GM04503 (cell line): ENCODE results near the gene RANBP1.

Experiments used
- DNase-seq: peaks from one replicate; pipeline ENCODE4 v3.0.0-alpha.2; 2012; ENCODE audit warnings: low read depth

RANBP1 gene

DNA sequence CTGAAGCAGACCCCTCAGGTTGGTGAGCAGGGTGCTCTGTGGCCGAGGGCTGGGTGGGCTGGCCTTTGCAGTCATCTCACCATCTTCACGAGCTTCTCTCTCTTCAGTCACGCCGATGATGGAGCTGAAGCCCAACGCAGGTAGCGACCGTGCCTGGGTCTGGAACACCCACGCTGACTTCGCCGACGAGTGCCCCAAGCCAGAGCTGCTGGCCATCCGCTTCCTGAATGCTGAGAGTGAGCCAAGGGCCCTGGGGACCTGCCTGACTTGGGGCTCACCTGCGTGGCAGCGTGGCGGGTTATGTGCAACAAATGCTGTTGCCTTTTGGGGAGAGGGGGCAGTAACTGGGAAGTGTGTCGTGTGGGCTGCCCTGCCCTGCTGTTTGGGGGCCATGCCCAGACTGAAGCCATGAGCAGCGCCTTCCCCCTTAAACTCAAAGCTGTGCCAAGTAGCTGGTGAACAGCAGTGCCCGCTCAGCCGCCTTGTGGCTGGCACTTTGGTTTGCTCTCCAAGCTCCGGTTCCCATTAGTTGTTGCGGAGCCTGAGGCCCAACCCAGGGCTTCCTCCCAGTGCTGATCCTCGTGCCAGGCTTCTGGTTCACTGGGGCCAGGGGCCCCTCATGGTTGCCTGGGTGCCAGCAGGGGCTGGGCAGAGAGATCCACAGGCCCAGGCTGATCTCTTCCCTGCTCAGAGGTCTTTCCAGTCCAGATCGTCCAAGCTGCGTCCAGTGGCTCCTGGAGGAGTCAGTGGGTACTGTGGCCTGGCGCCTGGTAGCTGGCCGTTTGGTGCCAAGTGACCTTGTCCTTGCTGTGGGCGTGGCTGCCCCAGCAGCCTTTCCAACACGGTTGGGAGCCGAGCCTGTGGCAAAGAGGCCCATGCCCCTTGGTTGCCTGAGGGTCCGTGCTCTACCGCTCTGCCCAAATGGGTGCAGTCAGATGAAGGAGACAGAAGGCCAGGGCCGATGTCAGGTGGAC is 9.6 kb downstream of the RANBP1 start:
- no peak for DNase-seq

DNA sequence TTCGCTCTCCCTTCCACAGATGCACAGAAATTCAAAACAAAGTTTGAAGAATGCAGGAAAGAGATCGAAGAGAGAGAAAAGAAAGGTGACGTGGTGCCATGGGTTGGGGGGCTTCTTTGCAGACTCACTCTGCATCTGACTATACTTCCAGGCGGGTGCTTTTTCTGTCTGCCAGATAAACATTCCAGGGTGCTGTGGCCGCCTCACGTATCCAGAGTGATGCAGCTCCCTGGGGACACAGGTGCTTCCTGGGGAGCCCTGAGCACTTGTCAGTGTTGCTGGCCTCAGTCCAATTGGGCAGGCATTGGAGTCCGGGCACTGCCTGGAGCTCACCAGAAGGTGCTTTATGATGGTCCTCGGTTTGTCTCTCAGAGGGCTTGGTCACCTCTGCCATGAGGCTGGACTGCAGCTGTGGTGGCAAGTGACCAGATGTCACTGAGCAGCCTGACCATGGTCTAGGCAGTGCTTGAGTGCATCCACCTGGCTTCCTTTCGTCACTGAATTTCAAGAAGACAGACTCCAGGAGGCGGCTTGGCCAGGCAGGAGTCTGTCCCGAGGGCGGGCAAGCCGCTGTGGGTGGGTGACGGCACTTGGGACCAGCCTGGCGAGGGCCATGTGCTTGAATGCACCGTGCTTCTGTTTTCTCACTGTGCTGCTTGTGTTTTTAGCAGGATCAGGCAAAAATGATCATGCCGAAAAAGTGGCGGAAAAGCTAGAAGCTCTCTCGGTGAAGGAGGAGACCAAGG is 10.6 kb downstream of the RANBP1 start:
- no peak for DNase-seq

DNA sequence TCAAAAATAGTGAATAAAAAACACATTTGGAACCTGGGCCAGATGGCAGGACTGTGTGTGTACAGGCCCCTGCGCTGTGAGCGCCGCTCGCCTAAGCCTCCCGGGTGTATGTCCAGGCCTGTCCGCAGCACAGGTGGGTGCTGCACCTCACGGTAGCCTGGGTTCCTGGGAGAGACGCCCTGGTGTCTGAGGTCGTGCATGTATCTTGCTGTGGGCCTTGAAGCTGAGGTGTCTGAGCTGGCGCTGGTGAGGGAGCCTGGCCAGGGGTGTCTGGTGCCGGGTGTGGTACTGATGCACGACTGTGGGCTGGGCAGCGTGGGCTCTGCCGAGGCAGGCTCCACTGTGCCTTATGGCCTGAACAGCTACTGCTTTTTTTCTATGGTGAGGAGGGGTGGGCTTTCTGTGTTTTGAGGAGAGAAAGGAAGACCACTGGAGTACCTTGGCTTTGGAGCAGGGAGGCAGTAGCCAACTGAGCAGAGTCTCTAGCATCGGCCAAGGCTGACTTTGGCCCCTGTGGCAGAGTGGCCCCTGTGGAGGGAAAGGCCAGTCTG is 11.5 kb downstream of the RANBP1 start:
- no peak for DNase-seq

DNA sequence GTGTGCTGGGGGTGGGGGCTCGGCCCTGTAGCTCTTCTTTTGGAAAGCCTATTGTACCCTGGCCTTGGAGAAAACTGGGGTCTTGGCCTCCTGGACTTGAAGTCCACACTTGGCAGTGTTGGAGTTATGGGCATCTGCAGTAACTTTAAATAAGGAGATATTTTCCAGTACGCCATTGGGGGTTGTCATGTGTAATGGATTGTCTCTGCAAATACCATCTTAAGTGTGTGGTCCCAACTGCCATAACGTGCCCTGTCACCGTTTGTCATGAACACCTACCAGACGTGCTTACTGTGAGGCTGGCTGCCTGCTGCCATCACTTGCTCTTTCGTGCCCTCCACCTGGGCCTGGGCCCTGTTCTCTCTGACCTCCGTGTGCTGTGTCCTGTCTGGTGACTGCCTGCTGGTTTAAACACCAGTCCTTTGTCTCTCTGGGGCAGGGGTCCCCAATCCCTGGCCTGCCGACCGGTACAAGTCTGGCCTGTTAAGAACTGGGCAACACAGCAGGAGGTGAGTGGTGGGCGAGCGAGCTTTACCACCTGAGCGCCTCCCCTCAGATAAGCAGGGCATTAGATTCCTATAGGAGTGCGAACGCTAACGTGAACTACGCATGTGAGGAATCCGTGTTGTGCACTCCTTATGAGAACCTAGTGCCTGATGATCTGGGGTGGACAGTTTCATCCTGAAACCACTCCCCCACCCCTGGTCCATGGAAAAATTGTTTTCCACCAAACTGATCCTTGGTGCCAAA is 12.1 kb downstream of the RANBP1 start:
- no peak for DNase-seq

DNA sequence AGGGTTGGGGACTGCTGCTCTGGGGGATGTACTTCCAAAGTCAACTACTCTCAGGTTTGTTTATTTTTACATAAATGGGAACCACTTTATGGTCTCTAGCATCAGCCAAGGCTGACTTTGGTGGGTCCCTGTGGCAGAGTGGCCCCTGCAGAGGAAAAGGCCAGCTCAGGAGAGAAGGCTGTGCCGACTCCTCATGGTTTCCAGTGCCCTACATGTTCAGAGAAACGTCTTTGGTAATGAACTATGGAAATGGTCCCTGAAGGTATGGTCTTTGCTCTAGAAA is 12.7 kb downstream of the RANBP1 start:
- DNase-seq = no peak

DNA sequence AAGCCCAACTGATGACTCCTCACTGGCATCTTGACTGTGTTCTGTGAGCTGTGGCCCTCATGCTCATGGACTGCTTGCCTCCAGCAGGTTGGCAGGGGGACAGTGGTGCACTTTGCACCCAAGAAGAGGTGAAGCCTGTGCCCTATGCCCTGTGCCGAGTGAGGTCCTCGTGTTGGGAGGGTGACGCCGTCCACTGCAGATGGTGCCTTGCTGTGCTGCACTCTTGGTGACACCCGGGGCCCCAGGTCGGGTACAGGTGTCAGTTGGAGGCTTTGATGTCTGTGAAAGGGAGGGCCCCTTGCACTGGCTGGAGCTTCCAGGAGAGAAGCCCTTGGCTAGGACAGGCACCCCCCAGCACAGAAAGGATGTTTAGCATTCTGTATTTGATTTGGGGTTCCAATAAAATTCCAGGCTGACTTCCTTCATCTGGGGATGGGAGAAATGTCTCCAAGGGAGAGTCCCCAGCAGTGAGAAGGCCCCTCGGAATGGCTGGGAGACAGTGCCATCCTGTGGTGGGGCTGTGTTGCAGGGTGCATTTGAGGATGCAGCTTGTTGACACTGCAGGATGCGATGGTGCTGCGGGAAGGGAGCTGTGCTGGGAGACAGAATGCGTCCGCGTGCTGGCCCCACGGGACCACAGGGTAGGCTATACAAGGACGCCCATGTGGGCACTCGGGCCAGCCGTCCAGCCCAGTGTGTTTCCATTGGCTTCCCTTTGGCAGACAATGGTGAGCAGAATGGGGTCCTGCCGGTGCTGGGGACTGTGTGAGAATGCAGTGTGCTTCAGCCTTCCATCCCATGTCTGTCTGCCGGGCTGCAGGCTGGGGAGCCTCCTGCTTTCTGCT is 13.2 kb downstream of the RANBP1 start:
- no peak for DNase-seq

DNA sequence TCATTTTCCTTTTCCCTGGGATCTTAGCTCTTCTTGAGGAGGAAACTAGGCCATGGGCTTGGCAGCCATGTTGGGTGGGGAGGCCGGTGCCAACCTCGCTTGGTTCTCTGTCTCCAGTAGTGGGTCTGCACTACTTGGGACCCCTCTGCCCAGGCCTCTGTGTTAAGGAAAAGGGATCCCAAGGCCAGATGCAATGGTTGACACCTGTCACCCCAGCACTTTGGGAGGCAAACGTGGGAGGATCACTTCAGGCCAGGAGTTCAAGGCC is 13.8 kb downstream of the RANBP1 start:
- DNase-seq = no peak

DNA sequence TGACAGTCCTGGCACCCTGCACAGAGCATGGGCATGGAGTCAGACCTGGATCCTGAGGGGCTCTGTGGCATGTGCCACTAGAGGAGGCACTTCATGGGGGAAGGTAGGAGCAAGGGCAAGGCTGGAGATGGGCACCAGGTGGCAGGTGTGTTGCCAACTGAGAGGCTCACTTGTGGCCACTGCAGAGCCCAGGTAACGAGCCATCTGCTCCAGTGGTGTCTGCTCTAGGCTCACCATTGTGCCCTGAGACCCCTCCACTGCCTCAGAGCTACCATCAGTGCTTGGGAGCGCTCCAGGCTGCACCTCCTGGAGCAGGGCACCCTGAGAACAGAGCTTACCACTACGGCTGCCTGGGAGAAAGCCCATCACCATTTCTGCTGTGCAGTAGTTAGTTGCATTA is 14.4 kb downstream of the RANBP1 start:
- no peak for DNase-seq

DNA sequence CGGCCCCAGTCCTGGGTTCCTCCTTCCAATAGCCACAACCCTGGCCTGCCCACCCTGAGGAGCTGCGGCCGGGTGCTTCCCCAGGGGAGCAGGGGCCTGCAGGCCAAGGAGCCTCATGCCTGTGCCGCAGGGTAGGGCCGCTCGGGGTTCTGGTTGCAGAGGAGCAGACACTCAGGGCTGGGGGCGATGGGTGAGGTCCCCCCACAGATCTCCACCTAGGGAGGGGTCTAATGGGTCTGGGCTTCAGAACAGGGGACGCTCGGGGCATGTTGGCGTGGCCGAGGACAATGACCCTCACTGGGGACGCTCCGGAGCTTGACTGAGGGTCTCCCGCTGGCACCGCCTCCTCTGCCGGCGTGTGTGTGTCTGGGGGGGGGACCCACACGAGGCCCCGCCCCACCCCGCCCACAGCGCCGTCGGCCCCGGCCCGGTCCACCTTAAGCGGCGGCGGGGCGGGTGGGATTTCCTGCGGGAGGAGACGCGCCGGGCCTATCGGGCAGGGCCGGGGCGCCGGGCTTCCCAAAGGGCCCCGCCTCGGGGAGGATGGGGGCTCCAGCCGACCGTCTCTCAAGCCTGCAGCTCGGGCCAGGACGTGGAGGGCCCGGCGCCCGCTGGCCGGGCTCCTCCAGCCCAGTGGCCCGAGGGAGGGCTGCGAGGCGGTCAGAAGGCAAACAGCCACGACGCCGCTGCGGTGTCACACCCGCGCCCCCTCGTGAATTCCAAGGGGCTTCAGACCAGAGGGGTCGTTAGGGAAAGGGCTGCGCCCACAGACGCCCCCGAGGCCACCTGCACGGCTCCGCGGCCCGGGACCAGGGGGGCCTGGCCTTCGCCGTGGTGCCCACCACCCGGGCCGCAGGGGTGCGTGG is 15.1 kb downstream of the RANBP1 start:
- no peak for DNase-seq

DNA sequence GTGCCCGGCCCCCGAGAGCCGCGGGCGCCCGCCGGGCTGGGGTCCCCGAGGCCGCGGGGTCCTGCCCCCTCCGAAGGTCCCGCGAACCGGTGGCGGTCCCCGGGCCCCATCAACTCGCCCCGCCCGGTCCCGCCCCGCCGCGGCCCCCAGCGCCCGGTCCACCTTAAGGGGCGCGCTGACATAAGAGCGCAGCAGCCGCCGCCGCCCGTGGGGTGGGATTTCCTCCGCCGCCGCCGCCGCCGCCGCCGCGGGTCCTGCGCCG is 15.6 kb downstream of the RANBP1 start, which contains the start of gene ZDHHC8:
ZDHHC8 (plus strand) TSS at position 208 of the 262 bp plus-strand sequence. CDS start 144 bp downstream, outside the sequence.
- no peak for DNase-seq

DNA sequence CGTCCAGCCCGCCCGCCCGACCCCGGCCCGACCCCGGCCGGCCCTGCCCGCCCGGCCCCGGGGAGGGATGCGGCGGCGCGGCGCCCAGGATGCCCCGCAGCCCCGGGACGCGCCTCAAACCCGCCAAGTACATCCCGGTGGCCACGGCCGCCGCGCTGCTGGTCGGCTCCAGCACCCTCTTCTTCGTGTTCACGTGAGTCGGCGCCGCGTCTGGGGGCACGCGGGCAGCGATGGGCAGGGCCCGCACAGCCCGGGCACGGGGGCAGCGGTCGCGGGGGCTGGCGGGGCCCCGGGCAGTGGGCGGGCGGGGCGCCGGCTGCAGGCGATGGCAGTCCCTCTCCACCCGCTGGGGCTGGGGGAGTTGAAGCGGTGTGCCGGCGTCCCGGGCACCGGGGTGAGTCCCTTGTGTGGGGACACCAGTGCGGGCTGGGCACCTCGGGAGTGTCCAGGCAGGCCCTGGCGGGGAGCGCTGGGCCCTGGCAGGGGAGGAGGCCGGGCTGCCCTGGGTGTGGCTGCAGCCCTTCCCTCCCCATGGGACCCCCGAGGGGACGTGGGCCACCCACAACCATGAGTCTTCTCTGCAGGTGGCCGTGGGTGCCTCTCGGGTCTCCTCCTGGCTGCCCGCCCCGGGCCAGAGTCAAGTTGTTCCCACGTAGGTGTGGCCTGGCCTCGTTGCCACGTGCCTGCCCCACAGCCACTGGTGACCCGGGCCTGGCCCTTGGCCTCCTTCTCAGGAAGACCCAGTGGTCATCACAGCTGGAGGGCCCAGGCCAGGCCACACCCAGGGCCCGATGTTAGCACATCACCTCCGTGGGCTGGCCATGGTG is 16.2 kb downstream of the RANBP1 start:
- no peak for DNase-seq

DNA sequence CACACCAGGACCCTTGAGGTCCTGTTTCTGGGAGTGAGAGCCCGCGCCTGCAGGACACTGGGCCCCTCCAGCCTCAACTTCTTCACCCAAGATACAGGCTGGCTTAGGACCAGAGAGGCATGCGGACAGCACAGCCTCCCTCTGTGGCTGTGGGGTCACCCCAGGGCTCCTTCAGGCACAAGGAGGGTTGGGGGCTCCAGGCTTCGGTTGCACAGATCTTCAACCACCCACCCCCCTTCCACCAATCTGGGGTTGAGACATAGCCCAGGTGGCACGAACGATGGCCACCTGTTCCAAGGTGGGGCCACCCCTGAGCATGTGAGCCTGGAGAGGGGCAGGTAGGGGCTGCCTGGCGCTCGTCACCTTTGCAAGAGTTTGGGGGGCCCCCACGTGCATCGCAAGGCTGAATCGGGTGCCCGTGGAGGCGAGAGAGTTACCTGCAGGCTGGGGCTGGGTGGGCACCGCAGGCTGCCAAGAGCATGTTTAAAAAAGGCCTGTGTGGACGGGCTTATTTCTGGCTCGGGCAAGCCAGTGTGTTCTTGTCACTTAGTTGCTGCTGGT is 16.9 kb downstream of the RANBP1 start:
- no peak for DNase-seq

DNA sequence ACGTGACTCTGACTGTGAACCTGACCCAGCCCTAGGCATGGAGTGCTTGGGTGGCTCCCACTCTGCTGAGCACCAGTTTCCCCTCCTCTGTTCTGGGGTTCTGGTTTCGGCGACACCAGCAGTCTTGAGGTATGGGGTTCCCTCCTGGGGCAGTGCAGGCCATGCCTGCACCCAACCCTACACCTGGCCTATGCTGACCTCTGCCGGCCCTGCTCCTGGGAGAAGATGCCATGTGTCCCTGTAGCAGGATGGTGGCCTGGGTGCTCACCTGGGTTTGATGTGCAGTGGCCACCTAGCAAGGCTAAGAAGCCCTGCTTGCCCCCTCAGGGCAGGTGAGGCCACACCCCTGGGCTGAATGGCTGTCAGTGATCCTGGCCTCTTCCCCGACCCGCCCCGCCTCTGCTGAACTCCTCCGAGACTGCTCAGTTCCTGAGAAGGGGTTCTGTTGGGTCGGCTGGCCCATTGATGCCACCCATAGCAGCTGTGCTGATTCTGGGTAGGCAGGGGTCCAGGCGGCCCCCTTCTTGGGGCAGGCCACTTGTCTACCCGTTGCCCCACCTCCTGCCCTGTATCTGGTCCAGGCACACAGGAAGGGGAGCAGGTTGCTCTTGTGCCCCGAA is 18.1 kb downstream of the RANBP1 start:
- DNase-seq = no peak

DNA sequence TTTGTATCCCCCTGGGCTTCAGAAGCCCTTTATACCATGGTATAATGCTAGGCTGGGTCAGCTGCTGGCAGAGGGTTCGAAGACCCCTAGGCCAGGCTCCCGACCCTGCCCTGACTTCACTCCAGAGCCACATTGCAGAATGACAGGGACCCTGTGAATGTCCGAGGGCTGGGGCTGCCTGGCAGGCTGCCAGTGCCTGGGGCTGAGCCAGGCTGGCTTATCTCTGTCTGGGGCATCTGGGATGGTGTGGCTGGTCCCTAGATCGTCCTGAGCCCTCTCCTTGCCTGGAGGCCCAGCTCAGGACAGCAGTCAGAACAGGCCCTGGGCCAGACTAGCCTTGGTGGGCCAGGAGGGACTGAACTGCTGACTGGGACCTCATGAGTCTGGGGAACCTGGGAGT is 19.4 kb downstream of the RANBP1 start:
- DNase-seq = no peak

DNA sequence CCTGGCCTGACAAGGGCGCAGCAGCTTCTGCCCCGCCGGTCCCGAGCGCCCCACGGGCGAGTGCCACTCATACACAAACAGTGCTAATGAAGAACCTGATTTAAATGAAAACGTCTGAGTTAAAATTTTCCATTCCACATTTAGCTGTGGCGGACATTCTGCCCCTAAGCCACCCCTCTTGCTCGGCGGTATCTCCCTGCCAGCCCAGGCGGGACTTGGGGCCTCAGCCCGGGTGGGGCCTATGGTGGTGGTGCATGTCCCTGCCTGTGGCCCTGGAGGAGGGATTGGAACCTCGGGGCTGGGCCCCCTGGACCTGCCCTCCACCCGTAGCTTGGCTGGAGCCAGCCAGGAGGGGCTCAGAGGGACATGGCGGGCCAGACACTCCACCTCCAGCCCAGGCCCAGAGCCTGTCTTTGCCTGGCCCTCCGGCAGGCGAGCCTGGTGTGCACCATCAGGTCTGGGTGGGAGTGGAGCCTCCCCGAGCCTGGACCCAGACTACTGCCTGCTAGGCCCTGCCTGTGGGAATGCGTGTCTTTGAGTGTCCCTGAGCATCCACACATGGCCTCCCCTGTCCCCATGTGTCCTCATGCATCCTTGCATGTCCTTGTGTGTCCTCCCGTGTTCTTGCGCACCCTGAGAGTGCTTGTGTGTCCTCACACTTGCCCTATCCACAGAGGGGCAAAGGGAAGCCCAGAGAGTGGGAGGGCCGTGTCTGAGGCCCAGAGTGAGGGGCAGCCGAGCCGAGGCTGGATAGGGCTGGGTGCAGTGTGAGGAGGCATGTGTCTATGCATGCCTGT is 20.1 kb downstream of the RANBP1 start:
- DNase-seq = no peak

DNA sequence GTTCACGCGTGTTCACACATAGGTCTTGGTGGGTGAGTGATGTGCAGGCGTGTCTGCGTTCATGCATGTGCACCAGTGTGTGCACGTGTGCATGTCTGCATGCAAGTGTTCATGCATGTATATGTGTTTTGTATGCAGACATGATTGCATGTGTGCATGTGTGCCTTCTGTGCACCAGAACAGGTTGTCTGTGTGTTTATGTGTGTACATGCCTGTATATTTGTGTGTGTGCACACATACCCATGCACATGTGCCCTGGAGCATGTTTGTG is 20.6 kb downstream of the RANBP1 start:
- DNase-seq = no peak

DNA sequence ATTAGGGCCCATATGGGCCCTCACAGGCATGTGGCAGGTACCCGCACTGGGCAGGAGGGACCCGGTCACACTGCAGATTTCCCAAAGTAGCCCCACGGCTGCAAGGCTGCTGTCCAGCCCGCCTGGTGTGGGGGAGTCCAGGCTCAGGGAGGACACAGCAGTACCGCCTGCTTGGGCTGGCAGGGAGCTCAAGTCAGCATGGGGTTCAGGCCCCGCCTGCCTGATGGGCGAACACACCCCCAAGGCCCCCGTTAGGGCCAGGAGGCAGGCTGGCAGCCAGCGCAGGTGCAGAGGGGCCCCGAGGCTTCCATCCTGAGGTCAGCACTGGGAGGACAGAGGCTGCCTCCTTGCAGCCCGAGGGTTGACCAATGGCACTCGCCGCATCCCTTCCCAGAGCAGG is 21.2 kb downstream of the RANBP1 start:
- DNase-seq = no peak

DNA sequence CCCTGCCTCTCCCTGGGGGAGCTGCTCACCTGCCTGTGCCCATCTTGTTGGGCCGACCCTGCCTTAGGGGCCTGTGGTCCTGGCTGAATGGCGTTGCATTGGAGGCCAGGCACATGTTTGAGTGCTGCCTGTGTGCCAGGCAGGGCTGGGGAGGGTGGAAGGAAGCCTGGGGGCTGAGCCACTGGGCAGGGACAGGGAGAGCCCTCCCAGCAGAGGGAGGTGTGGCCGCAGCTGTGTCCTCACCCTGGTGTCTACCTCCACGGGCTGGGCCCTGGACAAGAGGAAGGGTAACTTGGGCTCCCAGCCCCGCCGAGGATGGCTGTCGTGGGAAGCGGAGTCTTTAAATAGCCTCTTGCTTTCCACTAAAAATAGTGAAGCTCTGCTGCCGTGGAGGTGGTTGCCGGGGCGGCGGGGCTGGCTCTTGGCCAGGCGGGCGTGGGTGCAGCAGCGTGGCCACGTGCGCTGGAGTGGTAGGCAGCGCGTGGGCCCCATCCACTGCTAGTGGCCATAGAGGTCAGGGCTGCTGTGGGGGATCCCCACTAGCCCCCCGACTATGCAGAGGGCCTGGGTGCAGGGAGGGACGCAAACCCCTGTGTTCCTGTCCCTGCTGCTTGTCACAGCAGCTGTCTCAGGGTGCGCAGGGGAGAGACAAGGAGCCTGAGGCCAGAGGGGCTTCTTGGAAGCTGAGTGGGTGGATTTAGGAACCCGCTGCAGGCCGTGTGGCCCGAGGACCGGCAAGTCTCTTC is 21.9 kb downstream of the RANBP1 start:
- no peak for DNase-seq
